ENCODE results near the gene EVA1C.
"Not testable (repeated sequence)": the region's sequence is repeated elsewhere in the genome, so short reads cannot be mapped to it uniquely, and the experiment has no call there.

EVA1C gene

GRCh38 chr21:32425628-32426027, 13.1 kb downstream of the EVA1C start:
- DNase-seq: no peak

GRCh38 chr21:32426066-32426465, 13.6 kb downstream of the EVA1C start:
- DNase-seq: no peak

- DNase-seq: no peak
Observed at GRCh38 chr21:32426592-32427051, 14.1 kb downstream of the EVA1C start.

- no peak for DNase-seq
Observed at GRCh38 chr21:32427958-32428623, 15.6 kb downstream of the EVA1C start.

- DNase-seq: peak; percentile 84
Observed at GRCh38 chr21:32432982-32433660, 20.6 kb downstream of the EVA1C start.

GRCh38 chr21:32437729-32438128, 25.2 kb downstream of the EVA1C start:
- no peak for DNase-seq

- DNase-seq: no peak
Observed at GRCh38 chr21:32442566-32443318, 30.2 kb downstream of the EVA1C start.

GRCh38 chr21:32445101-32445500, 32.6 kb downstream of the EVA1C start:
- no peak for DNase-seq

GRCh38 chr21:32446440-32446839, 33.9 kb downstream of the EVA1C start:
- DNase-seq: not testable (repeated sequence)

GRCh38 chr21:32447224-32447623, 34.7 kb downstream of the EVA1C start:
- DNase-seq: no peak

- DNase-seq: no peak
Observed at GRCh38 chr21:32448803-32449594, 36.5 kb downstream of the EVA1C start.

- not testable (repeated sequence) for DNase-seq
Observed at GRCh38 chr21:32450881-32451701, 38.6 kb downstream of the EVA1C start.

GRCh38 chr21:32452191-32452590, 39.7 kb downstream of the EVA1C start:
- not testable (repeated sequence) for DNase-seq

- DNase-seq: no peak
Observed at GRCh38 chr21:32452641-32453040, 40.1 kb downstream of the EVA1C start.

GRCh38 chr21:32455548-32455947, 43.0 kb downstream of the EVA1C start:
- no peak for DNase-seq

- DNase-seq: no peak
Observed at GRCh38 chr21:32456497-32456918, 44.0 kb downstream of the EVA1C start.

- DNase-seq: no peak
Observed at GRCh38 chr21:32457360-32457840, 44.9 kb downstream of the EVA1C start.

GRCh38 chr21:32457962-32458361, 45.5 kb downstream of the EVA1C start:
- DNase-seq: no peak

GRCh38 chr21:32459972-32460371, 47.5 kb downstream of the EVA1C start:
- no peak for DNase-seq

GRCh38 chr21:32461503-32461902, 49.0 kb downstream of the EVA1C start:
- no peak for DNase-seq

GRCh38 chr21:32462564-32462963, 50.1 kb downstream of the EVA1C start:
- not testable (repeated sequence) for DNase-seq

GRCh38 chr21:32463367-32463766, 50.9 kb downstream of the EVA1C start:
- DNase-seq: no peak
